Left lung (tissue), 10 donors: ENCODE data around the gene TLE2. TPM values are rescaled to one million over a fixed set of nuclear protein-coding genes. Genes with fewer than 3 reads are reported as not detected.

Source experiments
- ATAC-seq: fragments of 200-7000 bp; cut with Tn5 transposase; one replicate; pipeline ENCODE4 v1.9.1; 2020; ENCODE audit warnings: moderate library complexity
- DNase-seq, 4 donors: peaks; one replicate each; pipeline ENCODE4 v3.0.0-alpha.2; 2013 to 2020
- H3K27ac ChIP-seq, 2 donors: fragments of 200-600 bp; sonication (generic) in 1 of 2; one replicate each; pipeline versions ENCODE4 v1.5.0 to v1.8.0; 2020 to 2021
- H3K27me3 ChIP-seq, 2 donors: fragments of 200-600 bp; sonication (generic) in 1 of 2; one replicate each; pipeline versions ENCODE4 v1.5.0 to v1.8.0; 2020 to 2021
- H3K36me3 ChIP-seq, 2 donors: fragments of 200-600 bp; sonication (generic) in 1 of 2; one replicate each; pipeline versions ENCODE4 v1.5.0 to v1.8.0; 2020 to 2021
- H3K4me1 ChIP-seq, 2 donors: fragments of 200-600 bp; one replicate each; pipeline ENCODE4 v1.8.0; 2021
- H3K4me3 ChIP-seq, 2 donors: fragments of 200-600 bp; sonication (generic) in 1 of 2; one replicate each; pipeline versions ENCODE4 v1.5.0 to v1.8.0; 2020 to 2021; ENCODE audit warnings: mild to moderate bottlenecking in 1 of 2
- H3K9me3 ChIP-seq, 2 donors: fragments of 200-600 bp; sonication (generic) in 1 of 2; one replicate each; pipeline versions ENCODE4 v1.5.0 to v1.8.0; 2020 to 2021
- intact Hi-C, 2 donors: fragments of 100-400 bp; cut with DNase I; formaldehyde crosslinking; loops; one replicate each; pipeline versions ENCODE4 v1.11.2 to v1.14.2; 2022
- polyA plus RNA-seq, 6 donors: library from polyadenylated mRNA; unstranded; fragments of 120-200 nt; gene quantifications; one replicate each; pipeline ENCODE4 v1.2.1, GENCODE V29; 2013; ENCODE audit not compliant: insufficient read length in 6 of 6
- total RNA-seq, 2 donors: library from RNA; stranded (reverse); fragmentation: NEBNext Ultra II Directional; extraction: Animal tissue kit (Norgen Biotek cat#: 25700); gene quantifications; one replicate each; pipeline ENCODE4 v1.2.1, GENCODE V29; 2021
- TF ChIP-seq, protein P1 (sequence below), 2 donors: fragments of 200-600 bp; sonication (generic) in 1 of 2; IDR thresholded peaks; one replicate each; pipeline versions ENCODE4 v1.5.0 to v1.8.0; 2021; ENCODE audit warnings: antibody characterized with exemption in 2 of 2
- donor health status: DM: no; HTN: yes; CAD: no.
- donor health status: DM: no; HTN: no; CAD: no.

TLE2 gene
- total and polyA plus RNA-seq, 8 donors, result 35.2 to 244 (median 159) TPM

- Histone ChIP-seq H3K36me3 (no peaks in the 10 kb centered on the region), H3K9me3 (no peaks in the 10 kb centered on the region), H3K4me3 (no peak overlapping the region), H3K27ac (no peak overlapping the region), H3K27me3 (peaks cover 0 to 66% of the 10 kb centered on the region in 2 donors), H3K4me1 (peaks cover 4 to 8% of the 10 kb centered on the region in 2 donors)
- intact Hi-C loops, result no loop called here
- no peak for ATAC-seq
- TF ChIP-seq, protein P1, sequence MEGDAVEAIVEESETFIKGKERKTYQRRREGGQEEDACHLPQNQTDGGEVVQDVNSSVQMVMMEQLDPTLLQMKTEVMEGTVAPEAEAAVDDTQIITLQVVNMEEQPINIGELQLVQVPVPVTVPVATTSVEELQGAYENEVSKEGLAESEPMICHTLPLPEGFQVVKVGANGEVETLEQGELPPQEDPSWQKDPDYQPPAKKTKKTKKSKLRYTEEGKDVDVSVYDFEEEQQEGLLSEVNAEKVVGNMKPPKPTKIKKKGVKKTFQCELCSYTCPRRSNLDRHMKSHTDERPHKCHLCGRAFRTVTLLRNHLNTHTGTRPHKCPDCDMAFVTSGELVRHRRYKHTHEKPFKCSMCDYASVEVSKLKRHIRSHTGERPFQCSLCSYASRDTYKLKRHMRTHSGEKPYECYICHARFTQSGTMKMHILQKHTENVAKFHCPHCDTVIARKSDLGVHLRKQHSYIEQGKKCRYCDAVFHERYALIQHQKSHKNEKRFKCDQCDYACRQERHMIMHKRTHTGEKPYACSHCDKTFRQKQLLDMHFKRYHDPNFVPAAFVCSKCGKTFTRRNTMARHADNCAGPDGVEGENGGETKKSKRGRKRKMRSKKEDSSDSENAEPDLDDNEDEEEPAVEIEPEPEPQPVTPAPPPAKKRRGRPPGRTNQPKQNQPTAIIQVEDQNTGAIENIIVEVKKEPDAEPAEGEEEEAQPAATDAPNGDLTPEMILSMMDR (IDR thresholded peaks at IDR 0.05), result no peak
- no peak for DNase-seq
Measured at GRCh38 chr19:3026768-3027167, 2.3 kb downstream of the TLE2 start.

- Histone ChIP-seq H3K4me3 (no peak overlapping the region), H3K36me3 (no peaks in the 10 kb centered on the region), H3K9me3 (no peaks in the 10 kb centered on the region), H3K27ac (no peak overlapping the region), H3K27me3 (peaks cover 0 to 58% of the 10 kb centered on the region in 2 donors), H3K4me1 (peaks cover 4 to 8% of the 10 kb centered on the region in 2 donors)
- TF ChIP-seq, protein P1 (IDR thresholded peaks at IDR 0.05), result no peak
- ATAC-seq, result no peak
- intact Hi-C loops, result no loop called here
- no peak for DNase-seq
Measured at GRCh38 chr19:3025549-3025886, 3.6 kb downstream of the TLE2 start.

GRCh38 chr19:3024870-3025548 lies 4.1 kb downstream of the TLE2 start:
- H3K4me3 ChIP-seq, result no peak overlapping the region
- no peaks in the 10 kb centered on the region for H3K36me3 ChIP-seq
- TF ChIP-seq, protein P1 (IDR thresholded peaks at IDR 0.05), result no peak
- H3K27ac ChIP-seq, result no peak overlapping the region
- no peak for ATAC-seq
- peaks cover 0 to 53% of the 10 kb centered on the region in 2 donors for H3K27me3 ChIP-seq
- no peaks in the 10 kb centered on the region for H3K9me3 ChIP-seq
- no peak for DNase-seq
- intact Hi-C loops, result no loop called here
- H3K4me1 ChIP-seq, result peaks cover 4 to 8% of the 10 kb centered on the region in 2 donors

DNA sequence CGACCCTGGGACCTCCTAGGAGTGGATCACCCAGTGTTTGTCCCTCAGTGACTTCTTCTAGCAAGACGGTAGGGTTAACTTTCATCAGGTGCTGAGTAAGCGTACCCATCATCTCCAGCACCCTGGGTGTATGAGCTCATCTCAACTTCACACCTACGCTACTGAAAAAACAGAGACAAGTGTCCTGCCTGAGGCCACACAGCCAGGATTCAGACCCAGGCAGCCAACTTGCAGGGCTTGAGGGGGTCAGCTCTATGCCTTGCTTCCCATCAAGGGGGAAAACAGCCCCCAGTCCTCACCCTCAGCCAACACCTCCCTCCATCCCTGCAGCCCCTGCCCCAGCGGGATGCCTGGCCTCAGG lies 4.6 kb downstream of the TLE2 start:
- DNase-seq (no peak), ATAC-seq (no peak)
- peaks cover 0 to 48% of the 10 kb centered on the region in 2 donors for H3K27me3 ChIP-seq
- peaks cover 4 to 8% of the 10 kb centered on the region in 2 donors for H3K4me1 ChIP-seq
- H3K36me3 ChIP-seq, result peaks cover 0 to 1% of the 10 kb centered on the region in 2 donors
- intact Hi-C loops, result no loop called here
- H3K27ac ChIP-seq, result no peak overlapping the region
- TF ChIP-seq, protein P1 (IDR thresholded peaks at IDR 0.05), result no peak
- H3K9me3 ChIP-seq, result no peaks in the 10 kb centered on the region
- no peak overlapping the region for H3K4me3 ChIP-seq

DNA sequence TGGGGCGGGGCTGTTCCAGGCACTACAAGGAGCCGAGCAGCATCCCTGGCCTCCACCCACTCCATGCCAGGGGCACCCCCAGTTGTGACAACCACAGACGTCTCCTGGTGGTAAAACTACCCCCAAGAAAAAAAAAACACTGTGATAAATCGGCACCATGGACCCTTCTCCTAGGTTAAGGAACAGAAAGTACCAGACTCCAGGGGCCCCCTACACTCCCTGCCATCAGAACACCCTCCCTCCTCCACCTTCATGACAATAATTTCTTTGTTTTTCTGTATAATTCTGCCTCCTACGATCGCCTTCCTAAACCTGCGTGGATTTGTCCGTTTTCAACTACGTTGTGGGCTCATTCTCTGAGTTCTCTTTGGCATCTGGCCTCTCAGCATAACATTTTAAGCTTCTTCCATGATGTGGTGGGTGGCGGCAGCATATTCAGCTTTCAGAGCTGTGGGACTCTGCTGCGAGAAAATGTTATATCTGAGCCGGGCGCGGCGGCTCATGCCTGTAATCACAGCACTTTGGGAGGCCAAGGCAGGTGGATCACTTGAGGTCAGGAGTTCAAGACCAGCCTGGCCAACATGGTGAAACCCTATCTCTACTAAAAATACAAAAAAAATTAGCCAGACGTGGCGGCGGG lies 8.6 kb downstream of the TLE2 start:
- TF ChIP-seq, protein P1 (IDR thresholded peaks at IDR 0.05), result no peak
- no peak for DNase-seq
- intact Hi-C loops, result no loop called here
- no peak overlapping the region for H3K4me3 ChIP-seq
- no peak overlapping the region for H3K27ac ChIP-seq
- H3K9me3 ChIP-seq, result no peaks in the 10 kb centered on the region
- no peaks in the 10 kb centered on the region for H3K4me1 ChIP-seq
- H3K36me3 ChIP-seq, result peaks cover 0 to 8% of the 10 kb centered on the region in 2 donors
- ATAC-seq, result no peak
- peaks cover 0 to 17% of the 10 kb centered on the region in 2 donors for H3K27me3 ChIP-seq
